DND-41 (cell line): ENCODE results near the gene LSM6.

Experiments
- EZH2 ChIP-seq: IDR thresholded peaks from 3 replicates; pipeline ENCODE4 v1.6.1; 2012; ENCODE audit warnings: borderline replicate concordance, low read depth, mild to moderate bottlenecking, moderate library complexity, low read length, inconsistent platforms; ENCODE audit not compliant: severe bottlenecking
- TF ChIP-seq, protein P1 (sequence below): IDR thresholded peaks from 2 replicates; pipeline ENCODE4 v1.5.1; 2012; ENCODE audit warnings: borderline replicate concordance, low read length, moderate library complexity, mild to moderate bottlenecking; ENCODE audit not compliant: poor library complexity, severe bottlenecking; ENCODE audit errors: extremely low read depth

DNA sequence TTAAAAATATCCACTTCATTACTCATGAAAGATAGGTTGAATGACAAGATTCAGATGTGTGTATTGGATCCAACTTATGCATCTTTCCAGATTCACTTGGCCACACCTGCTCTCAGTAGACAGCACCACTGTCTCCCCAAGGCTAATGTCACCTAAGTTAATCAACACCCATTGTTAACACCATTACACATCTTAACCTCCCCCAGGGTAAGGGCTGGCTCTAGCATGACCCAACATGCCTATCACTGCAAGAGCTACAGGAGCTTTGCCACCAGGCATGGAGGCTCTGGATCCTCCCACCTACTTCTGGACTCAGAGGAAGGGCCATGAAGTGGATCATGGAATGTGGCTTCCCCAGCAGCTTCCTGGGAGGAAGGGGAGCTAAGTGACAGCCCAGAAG, 32.8 kb upstream of the LSM6 start:
- no peak for TF ChIP-seq EZH2
- TF ChIP-seq, protein P1, sequence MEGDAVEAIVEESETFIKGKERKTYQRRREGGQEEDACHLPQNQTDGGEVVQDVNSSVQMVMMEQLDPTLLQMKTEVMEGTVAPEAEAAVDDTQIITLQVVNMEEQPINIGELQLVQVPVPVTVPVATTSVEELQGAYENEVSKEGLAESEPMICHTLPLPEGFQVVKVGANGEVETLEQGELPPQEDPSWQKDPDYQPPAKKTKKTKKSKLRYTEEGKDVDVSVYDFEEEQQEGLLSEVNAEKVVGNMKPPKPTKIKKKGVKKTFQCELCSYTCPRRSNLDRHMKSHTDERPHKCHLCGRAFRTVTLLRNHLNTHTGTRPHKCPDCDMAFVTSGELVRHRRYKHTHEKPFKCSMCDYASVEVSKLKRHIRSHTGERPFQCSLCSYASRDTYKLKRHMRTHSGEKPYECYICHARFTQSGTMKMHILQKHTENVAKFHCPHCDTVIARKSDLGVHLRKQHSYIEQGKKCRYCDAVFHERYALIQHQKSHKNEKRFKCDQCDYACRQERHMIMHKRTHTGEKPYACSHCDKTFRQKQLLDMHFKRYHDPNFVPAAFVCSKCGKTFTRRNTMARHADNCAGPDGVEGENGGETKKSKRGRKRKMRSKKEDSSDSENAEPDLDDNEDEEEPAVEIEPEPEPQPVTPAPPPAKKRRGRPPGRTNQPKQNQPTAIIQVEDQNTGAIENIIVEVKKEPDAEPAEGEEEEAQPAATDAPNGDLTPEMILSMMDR, result no peak
